Measurements from ENCODE around the gene ARHGAP8. TPM values are rescaled to one million over a fixed set of nuclear protein-coding genes. Genes with fewer than 3 reads are reported as not detected.

The ARHGAP8 gene
- total and polyA plus RNA-seq, 10 of the 15 experiments (the other 5 are each of a cell fraction or from before 2014, with no cell fraction given): 0.33 TPM; not detected in 9

DNA sequence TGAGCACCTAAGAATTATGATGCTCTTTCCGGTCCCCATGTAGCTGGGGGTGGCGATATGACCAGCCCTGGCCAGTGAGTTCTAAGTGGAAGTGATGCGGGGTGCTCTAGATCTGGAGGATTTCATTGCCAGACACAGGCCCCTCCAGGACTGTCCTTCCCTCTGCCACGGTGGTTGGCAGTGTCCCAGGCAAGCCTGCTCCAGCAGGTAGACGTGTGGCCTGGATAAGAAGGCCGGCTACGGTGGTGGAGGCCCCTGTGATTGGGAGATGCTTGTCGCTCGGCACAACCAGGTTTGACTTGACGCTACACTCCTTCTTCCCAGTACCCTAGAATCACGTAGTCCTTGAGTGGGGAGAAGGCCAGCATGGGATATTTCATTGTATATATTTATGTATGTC is 9.1 kb upstream of the ARHGAP8 start (continued):
- TF ChIP-seq NR2F1 (conservative IDR thresholded peaks at IDR 0.05): no peak
- no peak for TF ChIP-seq ZBTB40 (IDR thresholded peaks at IDR 0.05; ENCODE audit: borderline replicate concordance)
- TF ChIP-seq CBFB (IDR thresholded peaks at IDR 0.05; ENCODE audit: low read depth): no peak

- 53% methylated on average over 7 of the region's 7 CpGs for WGBS (ENCODE audit: insufficient coverage, insufficient replicate concordance, low lambda C conversion rate, missing lambda C conversion rate)
- BruUV-seq (replicated peaks): no TSS peak
- TF ChIP-seq RBBP5 (conservative IDR thresholded peaks at IDR 0.05): no peak
- TF ChIP-seq HSF1 (IDR thresholded peaks at IDR 0.05; ENCODE audit: low read depth, low read length): no peak
- ChIA-PET SMC1A (ENCODE audit: uncharacterized antibody, unreplicated experiment) (no interaction called here), CTCF (no interaction called here), POLR2A (no interaction called here), RAD21 (ENCODE audit: unreplicated experiment) (no interaction called here)
- in situ Hi-C loops (cut with MboI) (no loop called here), intact Hi-C loops (cut with micrococcal nuclease; ENCODE audit: unreplicated experiment) (no loop called here)
- Histone ChIP-seq H3K4me2 (ENCODE audit: control insufficient read depth, insufficient read depth) (no peak overlapping the region), H2AFZ (ENCODE audit: control insufficient read depth, low read depth, low read length) (no peak overlapping the region), H3K27ac (ENCODE audit: control insufficient read depth, insufficient read depth) (no peak overlapping the region), H3K9me3 (replicated peaks; ENCODE audit: control insufficient read depth, insufficient read depth, low read length) (no peaks in the 10 kb centered on the region), H3K79me2 (ENCODE audit: control insufficient read depth, insufficient read depth, low read length) (no peaks in the 10 kb centered on the region), H3K27me3 (replicated peaks in 1 of 2; ENCODE audit: control insufficient read depth in 2 of 2, insufficient read depth in 2 of 2, low read length in 1 of 2) (0 out of 4 replicates have a peak, but pooled peaks cover 0 to 4% of the 10 kb centered on the region in 2 experiments), H3K4me3 (no peak overlapping the region), H4K20me1 (ENCODE audit: control insufficient read depth, insufficient read depth) (no peaks in the 10 kb centered on the region), H3K4me1 (ENCODE audit: control insufficient read depth, insufficient read depth, low read length) (no peaks in the 10 kb centered on the region), H3K9ac (ENCODE audit: control insufficient read depth, insufficient read depth, low read length) (no peak overlapping the region), H3K36me3 (ENCODE audit: control insufficient read depth in 2 of 2, insufficient read depth in 2 of 2, low read length in 1 of 2) (no peaks in the 10 kb centered on the region)
- DNase-seq (ENCODE audit: low read depth, low spot score): no peak
- FAIRE-seq: no peak
- ATAC-seq: no peak
These were observed 8.6 kb upstream of the ARHGAP8 start for GRCh38 chr22:44743804-44744211.

Measured in GM12878 (cell line).